Measurements from ENCODE around the gene LILRB5. TPM values are rescaled to one million over a fixed set of nuclear protein-coding genes. Genes with fewer than 3 reads are reported as not detected.

Gene LILRB5
- total RNA-seq, 1 experiment from 2014 or later = 0.05 TPM

DNA sequence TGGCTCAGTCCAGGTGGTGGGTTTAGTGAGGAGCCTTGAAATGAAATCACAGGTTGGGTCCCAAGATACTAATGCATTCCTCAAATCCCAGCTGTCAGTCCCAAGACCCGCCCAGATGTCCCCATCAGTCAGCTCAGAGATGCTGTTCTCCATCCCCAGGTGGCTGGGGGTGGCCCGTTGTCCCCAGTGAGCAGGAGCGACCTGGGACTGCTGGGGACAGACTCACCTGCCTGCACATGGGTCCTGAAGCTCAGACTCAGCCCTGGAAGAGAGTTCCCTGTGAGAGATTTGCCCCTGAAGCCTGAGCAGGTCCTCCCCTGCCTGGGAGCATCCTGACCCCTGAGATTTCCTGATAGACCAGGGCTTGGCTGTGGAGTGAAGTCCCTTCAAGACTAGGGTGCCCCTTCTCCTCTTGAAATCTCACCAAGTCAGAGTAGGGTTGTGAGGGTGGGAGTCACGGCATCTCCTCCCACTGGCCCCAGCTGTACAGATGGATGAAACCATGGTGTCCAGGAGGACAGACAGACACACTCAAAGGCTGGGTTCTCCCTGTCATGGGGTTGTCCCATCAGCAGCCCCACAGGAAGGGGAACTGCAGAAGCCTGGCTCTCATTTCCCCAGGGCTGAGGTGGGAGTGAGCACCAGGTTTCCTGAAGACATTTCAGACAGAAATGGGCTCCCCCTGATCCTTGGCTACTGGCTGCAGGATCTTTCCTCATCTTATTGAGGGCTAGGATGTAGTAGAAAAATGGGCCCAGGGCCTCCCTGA lies 41.5 kb upstream of the LILRB5 start:
- in situ Hi-C loops (cut with HindIII; ENCODE audit: low pct_unique_long_range_greater_than_20kb, low sequenced_read_pairs) (no loop called here), intact Hi-C loops (cut with micrococcal nuclease; ENCODE audit: unreplicated experiment) (loop anchor here (5.0 kb wide), 1 partner anchor 334 kb away; the partner anchor contains the start of gene LILRB1)
- DNase-seq (ENCODE audit: low read depth, low spot score) (no peak), ATAC-seq (peak; percentile 33)
- POLR2A ChIA-PET = interaction anchor here (0.6 kb wide), 1 partner anchor 20 kb away, joined by 7 read pairs; no protein-coding TSS in a partner anchor
- peaks cover 33% of the 10 kb centered on the region for H3K27me3 ChIP-seq (ENCODE audit: control insufficient read depth, insufficient read depth, low read length)
- no peak overlapping the region for H3K4me3 ChIP-seq (ENCODE audit: low read depth in 2 of 2, low read length in 2 of 2)
- TF ChIP-seq, protein P1, sequence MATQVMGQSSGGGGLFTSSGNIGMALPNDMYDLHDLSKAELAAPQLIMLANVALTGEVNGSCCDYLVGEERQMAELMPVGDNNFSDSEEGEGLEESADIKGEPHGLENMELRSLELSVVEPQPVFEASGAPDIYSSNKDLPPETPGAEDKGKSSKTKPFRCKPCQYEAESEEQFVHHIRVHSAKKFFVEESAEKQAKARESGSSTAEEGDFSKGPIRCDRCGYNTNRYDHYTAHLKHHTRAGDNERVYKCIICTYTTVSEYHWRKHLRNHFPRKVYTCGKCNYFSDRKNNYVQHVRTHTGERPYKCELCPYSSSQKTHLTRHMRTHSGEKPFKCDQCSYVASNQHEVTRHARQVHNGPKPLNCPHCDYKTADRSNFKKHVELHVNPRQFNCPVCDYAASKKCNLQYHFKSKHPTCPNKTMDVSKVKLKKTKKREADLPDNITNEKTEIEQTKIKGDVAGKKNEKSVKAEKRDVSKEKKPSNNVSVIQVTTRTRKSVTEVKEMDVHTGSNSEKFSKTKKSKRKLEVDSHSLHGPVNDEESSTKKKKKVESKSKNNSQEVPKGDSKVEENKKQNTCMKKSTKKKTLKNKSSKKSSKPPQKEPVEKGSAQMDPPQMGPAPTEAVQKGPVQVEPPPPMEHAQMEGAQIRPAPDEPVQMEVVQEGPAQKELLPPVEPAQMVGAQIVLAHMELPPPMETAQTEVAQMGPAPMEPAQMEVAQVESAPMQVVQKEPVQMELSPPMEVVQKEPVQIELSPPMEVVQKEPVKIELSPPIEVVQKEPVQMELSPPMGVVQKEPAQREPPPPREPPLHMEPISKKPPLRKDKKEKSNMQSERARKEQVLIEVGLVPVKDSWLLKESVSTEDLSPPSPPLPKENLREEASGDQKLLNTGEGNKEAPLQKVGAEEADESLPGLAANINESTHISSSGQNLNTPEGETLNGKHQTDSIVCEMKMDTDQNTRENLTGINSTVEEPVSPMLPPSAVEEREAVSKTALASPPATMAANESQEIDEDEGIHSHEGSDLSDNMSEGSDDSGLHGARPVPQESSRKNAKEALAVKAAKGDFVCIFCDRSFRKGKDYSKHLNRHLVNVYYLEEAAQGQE (IDR thresholded peaks at IDR 0.05; ENCODE audit: insufficient read depth in 1 of 2, low read depth in 2 of 2, low read length in 1 of 2) = no peak
- TF ChIP-seq TCF7L2 (IDR thresholded peaks at IDR 0.05; ENCODE audit: low read depth, low read length) (no peak), SIN3A (IDR thresholded peaks at IDR 0.05; ENCODE audit: borderline replicate concordance, insufficient read depth, low read depth, low read length) (no peak), POLR2AphosphoS5 (IDR thresholded peaks at IDR 0.05; ENCODE audit: low read depth, low read length) (no peak)
- TF ChIP-seq, protein P2, sequence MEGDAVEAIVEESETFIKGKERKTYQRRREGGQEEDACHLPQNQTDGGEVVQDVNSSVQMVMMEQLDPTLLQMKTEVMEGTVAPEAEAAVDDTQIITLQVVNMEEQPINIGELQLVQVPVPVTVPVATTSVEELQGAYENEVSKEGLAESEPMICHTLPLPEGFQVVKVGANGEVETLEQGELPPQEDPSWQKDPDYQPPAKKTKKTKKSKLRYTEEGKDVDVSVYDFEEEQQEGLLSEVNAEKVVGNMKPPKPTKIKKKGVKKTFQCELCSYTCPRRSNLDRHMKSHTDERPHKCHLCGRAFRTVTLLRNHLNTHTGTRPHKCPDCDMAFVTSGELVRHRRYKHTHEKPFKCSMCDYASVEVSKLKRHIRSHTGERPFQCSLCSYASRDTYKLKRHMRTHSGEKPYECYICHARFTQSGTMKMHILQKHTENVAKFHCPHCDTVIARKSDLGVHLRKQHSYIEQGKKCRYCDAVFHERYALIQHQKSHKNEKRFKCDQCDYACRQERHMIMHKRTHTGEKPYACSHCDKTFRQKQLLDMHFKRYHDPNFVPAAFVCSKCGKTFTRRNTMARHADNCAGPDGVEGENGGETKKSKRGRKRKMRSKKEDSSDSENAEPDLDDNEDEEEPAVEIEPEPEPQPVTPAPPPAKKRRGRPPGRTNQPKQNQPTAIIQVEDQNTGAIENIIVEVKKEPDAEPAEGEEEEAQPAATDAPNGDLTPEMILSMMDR (IDR thresholded peaks at IDR 0.05) = no peak
- CTCF ChIA-PET = no interaction called here
- BruUV-seq (replicated peaks) = no TSS peak
- H3K36me3 ChIP-seq (ENCODE audit: control insufficient read depth, insufficient read depth, low read length) = no peaks in the 10 kb centered on the region
- H3K27ac ChIP-seq (ENCODE audit: low read length) = no peak overlapping the region
- no peaks in the 10 kb centered on the region for H3K4me1 ChIP-seq (ENCODE audit: control insufficient read depth, insufficient read depth, low read length)
- no peaks in the 10 kb centered on the region for H3K9me3 ChIP-seq (ENCODE audit: control insufficient read depth, insufficient read depth, low read depth, low read length)

DNA sequence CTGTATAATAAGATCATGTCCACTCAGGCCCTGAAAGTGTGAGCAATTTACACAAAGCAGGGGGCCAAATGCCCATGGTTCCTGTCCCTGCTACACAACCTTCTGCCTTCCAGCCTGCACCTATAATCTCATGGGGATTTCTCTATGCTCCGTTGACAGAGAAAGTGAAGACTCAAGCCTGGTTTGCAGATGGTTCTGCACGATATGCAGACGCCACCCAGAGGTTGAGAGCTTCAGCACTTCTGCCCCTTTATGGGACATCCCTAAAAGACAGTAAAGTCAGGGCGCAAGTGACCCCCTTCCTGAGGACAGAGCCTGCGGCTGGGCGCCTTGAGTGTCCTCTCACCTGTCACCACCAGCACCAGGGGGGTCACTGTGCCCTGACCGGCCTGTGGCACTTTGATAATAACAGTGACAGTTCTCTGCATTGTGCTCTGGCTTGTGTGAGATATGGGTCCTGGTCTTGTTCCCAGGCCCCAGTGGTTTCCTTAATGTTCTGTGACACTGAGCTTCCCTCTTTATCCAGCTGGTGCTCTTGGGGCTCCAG lies 40.8 kb upstream of the LILRB5 start:
- no peaks in the 10 kb centered on the region for H3K36me3 ChIP-seq (ENCODE audit: control insufficient read depth, insufficient read depth, low read length)
- TF ChIP-seq POLR2AphosphoS5 (IDR thresholded peaks at IDR 0.05; ENCODE audit: low read depth, low read length) (no peak), SIN3A (IDR thresholded peaks at IDR 0.05; ENCODE audit: borderline replicate concordance, insufficient read depth, low read depth, low read length) (no peak), TCF7L2 (IDR thresholded peaks at IDR 0.05; ENCODE audit: low read depth, low read length) (no peak)
- TF ChIP-seq, protein P1 (IDR thresholded peaks at IDR 0.05; ENCODE audit: insufficient read depth in 1 of 2, low read depth in 2 of 2, low read length in 1 of 2) = no peak
- TF ChIP-seq, protein P2 (IDR thresholded peaks at IDR 0.05) = peak; percentile 77
- intact Hi-C loops (cut with micrococcal nuclease; ENCODE audit: unreplicated experiment) (loop anchor here (5.0 kb wide), 1 partner anchor 334 kb away; the partner anchor contains the start of gene LILRB1), in situ Hi-C loops (cut with HindIII; ENCODE audit: low pct_unique_long_range_greater_than_20kb, low sequenced_read_pairs) (no loop called here)
- ATAC-seq (peak; percentile 81), DNase-seq (ENCODE audit: low read depth, low spot score) (no peak)
- no peak overlapping the region for H3K4me3 ChIP-seq (ENCODE audit: low read depth in 2 of 2, low read length in 2 of 2)
- ChIA-PET POLR2A (interaction anchor here (0.7 kb wide), 1 partner anchor 107 kb away, joined by 5 read pairs; no protein-coding TSS in a partner anchor), CTCF (interaction anchor here (1.2 kb wide), 1 partner anchor 32 kb away, joined by 3 read pairs; no protein-coding TSS in a partner anchor)
- H3K27me3 ChIP-seq (ENCODE audit: control insufficient read depth, insufficient read depth, low read length) = peaks cover 35% of the 10 kb centered on the region
- H3K4me1 ChIP-seq (ENCODE audit: control insufficient read depth, insufficient read depth, low read length) = no peaks in the 10 kb centered on the region
- BruUV-seq (replicated peaks) = no TSS peak
- H3K27ac ChIP-seq (ENCODE audit: low read length) = no peak overlapping the region
- H3K9me3 ChIP-seq (ENCODE audit: control insufficient read depth, insufficient read depth, low read depth, low read length) = no peaks in the 10 kb centered on the region
